ENCODE data around the gene DYNLT4.
"Not testable (repeated sequence)": the region's sequence is repeated elsewhere in the genome, so short reads cannot be mapped to it uniquely, and the experiment has no call there.

The DYNLT4 gene

DNA sequence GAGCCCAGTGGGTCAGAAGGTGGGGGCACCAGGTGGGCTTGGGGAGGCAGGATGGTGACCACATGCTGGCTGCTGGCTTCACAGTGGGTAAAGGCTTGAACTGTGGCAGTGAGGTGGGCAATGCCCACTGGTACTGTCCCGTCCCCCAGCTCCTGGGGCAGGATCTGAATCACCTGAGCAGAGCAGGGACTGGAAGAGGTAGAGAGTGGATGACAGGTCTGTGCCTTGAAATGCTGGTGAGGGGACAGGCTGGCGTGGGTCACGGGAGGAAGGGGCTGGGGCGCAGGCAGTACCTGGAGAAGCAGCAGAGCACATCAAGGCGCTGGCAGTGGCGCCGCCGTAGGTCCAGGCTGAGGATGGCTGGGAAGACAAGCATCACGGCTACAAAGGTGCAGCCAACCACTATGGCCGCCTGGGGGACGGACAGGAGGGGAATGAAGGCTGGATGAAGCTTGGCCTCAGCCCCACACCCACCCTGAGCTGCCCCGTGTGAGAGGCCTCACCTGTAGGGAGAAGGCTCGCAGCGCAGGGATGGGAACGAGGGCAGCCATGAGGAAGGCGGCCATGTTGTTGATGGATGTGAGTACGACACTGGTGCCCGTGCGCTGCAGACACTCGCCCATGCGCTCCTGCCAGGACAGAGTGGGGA, 21.0 kb upstream of the DYNLT4 start:
- no peak for DNase-seq

DNA sequence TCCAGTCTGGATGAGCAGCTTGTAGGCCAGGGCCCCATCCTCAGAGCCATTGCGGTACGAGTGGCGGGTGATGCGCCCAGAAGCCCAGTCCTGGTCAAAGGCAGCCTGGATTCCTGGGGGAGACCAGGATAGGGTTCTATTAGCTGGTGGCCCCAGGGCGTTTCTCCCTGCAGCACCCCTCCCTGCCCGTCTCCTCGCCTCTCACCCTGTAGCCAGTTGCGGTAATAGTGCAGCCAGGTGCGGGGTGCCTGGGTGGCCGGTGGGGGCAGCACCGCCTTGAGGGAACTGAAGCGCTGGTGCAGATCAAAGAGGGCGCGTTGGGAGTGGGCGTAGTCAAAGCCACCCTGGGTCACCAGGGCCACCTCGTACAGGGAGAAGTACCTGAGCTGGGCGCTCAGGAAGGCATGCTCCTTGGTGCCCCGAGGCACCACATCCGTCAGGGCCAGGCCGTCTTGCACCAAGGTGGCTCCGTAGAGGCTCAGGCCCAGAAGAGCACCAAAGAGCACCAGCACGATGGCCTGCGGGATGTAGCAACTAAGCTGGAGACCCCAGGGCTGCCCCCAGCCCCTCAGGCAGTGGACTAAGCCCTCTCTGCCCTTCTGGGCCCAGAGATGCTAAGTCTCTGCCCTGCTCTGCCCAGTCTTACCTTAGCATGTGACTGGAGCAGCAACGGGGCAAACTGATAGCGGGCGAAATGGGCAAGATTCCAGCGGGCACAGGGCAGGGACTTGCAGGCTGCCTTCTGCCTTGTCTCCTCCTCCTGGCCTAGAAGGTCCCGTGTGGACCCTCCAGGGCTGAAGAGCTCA, 20.2 kb upstream of the DYNLT4 start:
- no peak for DNase-seq

DNA sequence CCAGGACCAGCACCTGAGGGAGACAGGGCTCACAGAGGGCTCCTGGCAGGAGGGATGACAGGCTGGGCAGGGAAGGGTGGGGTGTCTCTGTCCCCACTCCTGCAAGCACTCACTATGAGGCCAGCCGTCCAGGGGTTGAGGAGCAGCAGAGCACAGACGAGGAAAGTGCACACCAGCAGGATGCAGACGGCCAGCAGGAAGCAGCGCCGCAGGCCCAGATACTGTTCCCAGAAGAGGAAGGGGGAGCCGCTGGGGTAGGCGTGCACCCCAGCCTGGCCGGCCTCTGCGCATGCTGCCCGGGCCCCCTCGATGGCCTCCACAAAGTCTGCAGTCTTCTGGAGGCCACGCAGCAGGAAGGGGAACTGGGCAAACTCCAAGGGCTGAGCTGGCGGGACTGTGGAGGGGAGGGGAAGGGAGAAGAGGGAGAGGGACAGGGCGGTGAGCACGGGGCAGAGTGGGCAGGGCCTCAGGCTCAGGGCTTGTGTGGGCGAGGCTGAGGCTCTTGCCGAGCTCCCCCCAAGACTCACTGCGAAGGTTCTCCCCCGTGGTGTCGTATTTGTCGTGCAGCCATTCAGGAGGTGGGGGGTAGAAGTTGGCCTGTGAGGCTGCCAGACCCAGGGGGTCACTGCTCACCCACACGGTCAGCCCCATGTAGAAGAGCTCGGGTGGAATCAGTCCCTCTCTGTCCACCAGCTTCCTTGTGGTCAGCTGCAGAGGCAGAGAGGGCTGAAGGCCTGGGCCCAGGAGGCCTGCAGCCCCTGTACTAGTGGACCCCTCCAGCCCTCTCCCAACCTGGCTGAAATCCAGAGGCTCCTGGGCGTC, 19.4 kb upstream of the DYNLT4 start:
- no peak for DNase-seq

DNA sequence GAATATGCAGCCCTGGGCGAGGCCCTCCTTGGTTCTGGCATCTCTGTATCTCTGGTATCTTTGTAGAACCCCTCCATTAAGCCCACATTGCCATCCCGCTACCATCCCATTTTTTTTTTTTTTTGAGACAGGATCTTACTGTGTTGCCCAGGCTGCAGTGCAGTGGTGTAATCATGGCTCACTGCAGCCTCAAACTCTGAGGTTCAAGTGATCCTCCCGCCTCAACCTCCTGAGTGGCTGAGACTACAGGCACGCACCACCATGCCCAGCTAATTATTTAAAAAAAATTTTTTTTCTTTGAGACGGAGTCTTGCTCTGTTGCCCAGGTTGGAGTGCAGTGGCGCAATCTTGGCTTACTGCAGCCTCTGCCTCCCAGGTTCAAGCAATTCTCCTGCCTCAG, 17.2 kb upstream of the DYNLT4 start:
- not testable (repeated sequence) for DNase-seq

DNA sequence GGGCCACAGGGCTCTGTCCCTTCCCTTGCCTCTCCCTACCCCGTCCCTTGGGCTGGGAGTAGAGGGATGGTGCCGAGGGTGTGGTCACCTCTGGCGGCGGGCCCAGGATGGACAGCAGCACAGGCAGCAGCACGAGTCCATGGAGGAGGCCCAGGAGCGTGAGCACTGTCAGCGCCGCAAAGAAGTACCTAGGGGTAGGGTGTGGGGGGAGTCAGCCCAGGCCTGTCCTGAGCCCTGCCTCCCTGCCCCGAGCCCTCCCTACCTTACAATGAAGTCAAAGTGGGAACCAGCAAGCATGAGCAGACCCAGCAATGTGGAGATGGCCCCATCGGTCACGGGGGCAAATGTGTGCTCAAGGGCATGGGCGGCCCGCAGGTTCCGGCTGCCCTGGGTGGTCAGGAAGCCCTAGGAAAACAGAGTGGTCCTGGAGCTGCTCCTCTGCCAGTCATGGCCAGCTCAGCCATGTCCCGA, 15.9 kb upstream of the DYNLT4 start:
- no peak for DNase-seq

DNA sequence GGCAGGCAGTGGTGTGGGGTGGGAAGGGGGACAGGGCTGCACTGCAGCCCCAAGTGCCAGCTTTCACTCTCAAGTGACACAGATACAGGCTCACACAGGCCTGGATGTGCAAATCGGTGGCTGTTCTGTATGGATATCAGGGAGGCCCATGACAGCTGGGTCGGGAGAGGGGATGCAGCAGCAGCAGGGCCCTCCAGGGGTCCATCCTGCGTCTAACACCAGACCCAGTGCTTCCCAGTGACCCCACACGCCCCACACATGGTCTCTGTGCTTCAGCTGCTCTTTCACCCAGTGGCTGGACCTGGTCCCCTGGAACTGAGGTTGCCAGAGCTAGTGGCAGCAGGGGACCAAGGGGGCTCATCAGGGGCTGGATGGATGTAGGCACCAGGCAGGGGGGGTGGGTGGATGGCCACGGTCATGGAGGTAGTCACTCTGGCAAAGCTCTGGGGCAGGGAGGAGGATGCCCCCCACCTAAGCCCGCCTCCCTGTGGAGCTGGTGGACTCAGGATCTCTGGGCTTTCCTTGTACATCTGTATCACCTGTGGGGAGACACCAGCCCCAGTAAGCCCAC, 15.1 kb upstream of the DYNLT4 start:
- DNase-seq = no peak

DNA sequence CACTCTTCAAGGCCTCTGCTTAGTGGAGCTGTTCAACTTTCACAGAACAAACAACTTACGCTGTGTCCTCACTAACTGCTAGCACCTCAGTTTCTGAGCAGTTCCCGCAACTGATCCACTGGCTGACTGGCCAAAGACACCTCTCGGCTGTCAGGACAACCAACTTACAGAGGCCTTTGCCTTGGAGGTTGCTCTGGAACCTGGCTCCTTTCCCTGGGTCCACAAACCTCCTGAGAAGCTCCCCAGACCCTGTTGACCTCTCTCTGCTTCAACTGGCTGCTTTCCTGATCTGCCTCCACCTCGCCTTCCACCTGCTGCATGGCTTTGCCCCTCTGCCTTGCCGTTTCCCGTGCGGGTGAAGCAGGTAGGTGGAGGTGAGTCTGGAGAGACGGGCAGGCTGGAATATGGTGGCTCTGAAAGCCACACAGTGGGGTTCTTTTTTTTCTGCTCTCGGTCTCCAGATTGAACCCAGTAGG, 14.1 kb upstream of the DYNLT4 start:
- DNase-seq = no peak

DNA sequence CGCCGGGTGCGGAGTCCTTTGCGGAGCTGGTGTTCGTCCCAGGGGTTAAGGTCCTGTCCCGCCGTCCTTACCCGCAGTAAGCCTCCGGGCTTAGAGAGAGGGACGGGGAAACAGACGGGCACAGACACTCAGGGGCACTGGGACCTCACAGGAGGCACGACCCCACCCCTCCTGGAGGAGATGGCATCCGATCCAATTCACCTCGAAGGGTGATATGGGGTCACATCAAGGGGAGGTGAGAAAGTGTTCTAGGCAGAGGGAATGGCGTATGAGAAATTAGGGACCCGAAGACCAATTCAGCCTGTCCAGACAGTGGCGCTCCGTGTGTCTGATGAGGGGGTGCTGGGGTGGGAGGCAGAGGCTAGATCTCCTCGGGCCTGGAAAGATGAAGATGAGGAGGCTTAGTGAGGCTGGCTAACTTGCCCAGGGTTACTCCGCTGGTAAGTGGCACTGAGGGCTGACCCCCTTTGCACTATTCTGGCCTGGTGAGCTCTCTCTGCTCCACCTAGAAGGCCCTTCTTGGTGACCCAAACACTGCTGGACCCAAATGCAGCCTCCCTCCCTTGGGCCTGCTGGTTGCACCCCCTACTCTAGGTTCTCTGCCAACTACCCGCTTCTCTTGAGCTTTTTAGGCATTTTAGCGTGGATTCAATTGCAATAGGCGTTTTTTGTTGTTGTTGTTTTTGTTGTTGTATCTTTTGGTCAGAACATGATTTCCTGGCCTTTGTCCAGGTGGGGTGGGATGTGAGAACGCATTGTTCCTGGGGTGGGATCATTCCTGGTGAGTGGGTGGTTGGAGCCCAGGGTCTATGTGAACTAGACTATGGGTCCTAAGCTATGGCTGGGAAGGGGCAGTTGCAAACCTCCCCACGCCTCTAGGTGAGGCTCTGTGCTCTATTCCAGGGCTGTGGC, 13.4 kb upstream of the DYNLT4 start:
- no peak for DNase-seq

DNA sequence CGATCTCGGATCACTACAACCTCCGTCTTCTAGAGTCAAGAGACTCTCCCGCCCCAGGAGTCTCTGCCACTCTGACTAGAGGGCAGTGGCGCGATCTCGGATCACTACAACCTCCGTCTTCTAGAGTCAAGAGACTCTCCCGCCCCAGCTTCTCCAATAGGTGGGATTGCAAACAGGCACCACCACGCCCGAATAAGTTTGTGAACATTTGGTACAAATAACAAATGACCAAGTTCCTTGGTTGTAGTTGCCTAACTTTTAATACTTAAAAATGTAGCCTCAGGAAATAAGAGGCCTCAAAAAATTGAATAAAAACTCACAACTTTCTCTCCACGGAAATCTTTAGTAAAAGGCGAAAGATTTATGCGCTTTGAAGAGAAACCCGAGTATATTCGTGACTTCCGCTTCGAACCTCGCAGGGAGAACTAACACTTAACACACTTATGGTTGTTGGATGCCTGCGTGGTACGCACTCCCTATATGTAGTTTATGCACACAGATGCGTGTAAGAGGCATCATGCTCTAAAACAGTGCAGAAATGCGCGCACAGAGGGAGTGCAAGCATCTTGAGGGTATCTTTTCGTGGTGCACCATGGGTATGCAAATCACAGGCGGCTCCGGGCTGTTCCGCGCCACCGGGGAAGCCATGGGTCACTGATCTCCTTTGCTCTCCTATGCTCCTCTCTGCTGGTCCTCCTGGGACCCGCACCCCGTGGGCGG, 12.6 kb upstream of the DYNLT4 start:
- DNase-seq = no peak

DNA sequence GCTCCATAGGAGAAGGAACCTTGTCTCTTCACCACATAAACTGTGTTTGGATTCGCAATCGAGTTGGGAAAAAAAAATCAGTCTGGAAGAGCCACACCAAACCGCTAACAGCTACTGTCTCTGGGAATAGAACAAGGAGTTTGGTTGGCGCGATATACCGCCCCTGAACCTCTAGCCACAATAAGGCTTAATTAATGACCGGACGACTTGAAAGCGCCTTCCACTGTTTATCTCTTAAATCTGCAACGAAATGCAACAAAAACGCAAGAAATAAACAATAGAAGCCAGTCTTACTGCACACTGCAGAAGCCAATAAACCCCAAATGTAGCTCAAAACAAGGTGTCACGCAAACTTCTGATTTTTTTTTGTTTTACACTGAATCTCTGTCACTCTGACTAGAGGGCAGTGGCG, 12.1 kb upstream of the DYNLT4 start:
- no peak for DNase-seq

DNA sequence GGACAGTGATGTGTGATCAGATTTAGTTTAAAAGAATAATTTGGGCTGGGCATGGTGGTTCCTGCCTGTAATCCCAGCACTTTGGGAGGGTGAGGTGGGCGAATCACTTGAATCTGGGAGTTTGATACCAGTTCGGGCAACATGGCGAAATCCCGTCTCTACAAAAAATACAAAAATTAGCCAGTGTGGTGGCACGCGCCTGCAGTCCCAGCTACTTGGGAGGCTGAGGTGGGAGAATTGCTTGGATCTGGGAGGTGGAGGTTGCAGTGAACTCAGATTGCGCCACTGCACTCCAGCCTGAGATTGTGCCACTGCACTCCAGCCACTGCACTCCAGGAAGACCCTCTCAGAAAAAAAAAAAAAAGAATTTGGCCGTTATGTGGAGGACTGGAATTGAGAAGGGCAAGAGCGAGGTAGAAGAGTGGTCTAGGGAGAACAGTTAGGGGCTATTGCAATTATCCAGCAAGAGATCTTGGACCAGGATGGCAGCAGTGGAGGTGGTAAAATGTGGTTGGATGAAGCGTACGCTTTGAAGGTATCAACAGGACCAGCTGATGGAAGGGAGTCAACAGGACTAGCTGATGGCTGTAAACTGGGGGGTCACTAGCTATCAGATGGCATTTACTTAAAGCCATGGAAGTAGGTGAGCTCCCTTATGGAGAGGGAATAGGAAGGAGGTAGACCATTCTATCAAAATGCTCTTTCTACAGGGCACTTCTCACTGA, 10.8 kb upstream of the DYNLT4 start:
- DNase-seq = no peak

DNA sequence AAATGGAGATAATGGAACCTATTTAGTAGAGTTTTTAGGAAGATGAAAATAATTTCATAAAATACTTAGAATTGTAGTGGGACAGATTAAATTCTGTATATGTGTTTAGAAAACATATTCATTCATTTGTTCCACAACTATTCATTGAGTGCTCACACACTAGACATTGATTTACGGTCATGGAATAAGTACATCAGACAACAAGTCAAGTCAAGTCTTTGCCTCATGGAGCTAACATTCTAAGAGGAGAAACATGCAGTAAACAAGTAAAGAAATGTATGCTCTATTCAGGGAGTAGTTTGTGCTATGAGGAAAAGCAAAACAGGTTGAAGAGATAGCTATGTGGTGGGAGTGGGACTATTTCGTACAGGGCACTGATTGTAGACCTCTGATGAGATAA, 10.2 kb upstream of the DYNLT4 start:
- DNase-seq = no peak

DNA sequence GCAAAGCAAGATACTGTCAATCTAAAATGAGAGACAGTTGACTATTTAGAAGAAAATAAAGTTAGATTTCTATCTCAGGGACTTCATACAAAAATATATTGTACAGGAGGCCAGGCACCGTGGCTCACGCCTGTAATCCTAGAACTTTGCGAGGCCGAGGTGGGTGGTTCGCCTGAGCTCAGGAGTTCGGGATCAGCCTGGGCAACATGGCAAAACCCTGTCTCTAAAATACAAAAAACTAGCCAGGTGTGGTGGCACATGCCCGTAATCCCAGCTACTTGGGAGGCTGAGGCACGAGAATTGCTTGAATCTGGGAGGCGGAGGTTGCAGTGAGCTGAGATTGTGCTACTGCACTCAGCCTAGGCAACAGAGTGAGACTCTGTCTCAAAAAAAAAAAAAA, 8.8 kb upstream of the DYNLT4 start:
- DNase-seq = not testable (repeated sequence)

DNA sequence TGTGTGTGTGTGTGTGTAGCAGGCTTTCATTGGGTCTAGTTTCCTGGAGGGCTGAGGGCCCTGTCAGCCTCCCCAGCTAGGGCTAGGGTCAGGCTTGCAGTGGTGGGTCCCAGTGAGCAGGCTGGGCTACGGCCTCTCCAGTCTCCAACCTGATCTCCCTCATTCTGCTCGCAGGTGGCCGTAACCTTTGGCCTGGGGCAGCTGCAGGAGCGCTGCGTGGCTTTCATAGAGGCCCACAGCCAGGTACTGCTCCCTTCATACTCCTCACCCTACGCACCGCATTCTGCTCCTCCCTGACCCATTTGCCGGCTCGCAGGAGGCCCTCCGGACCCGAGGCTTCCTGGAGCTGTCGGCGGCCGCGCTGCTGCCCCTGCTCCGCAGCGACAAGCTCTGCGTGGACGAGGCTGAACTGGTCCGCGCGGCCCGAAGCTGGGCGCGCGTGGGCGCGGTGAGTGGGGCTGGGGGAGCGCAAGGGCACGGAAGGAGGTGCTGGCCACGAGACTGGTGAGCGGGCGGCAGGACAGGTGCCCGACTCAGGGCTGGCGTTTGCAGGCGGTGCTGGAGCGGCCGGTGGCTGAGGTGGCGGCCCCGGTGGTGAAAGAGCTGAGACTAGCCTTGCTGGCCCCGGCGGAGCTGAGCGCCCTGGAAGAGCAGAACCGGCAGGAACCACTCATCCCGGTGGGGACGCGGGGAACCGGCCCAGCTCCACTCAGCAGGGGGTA, 5.8 kb upstream of the DYNLT4 start:
- DNase-seq = no peak

DNA sequence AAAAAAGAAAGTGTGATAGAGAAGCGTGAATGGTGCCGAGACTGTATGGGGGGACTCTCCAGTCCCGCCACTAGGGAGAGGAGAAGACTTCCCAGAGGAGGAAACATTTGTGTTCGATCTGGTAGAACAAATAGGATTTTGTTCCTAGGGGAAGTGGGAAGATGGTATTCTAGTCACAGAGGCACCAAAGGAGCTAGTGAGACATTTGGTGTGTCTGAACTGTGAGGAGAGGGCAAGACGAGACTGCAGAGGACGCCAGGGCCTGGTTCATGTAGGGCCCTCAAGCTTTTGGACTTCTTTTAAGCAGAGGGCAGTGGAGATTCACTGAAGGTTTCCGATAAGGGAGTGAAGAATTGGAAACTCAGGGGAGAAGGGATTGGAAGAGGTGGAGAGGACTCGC, 4.1 kb upstream of the DYNLT4 start:
- DNase-seq = no peak

DNA sequence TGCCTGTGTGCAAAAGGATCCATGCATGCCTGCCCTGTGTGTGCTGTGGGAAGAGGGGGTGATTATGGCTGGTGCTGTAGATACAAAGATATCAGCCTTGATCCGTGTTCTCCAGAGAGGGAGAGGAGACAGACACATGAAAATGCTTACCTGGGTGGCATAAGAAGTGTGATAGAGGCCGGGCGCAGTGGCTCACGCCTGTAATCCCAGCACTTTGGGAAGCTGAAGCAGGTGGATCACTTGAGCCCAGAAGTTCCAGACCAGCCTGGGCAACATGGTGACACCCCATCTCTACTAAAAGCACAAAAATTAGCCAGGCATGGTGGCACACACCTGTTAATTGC, 3.6 kb upstream of the DYNLT4 start:
- DNase-seq = not testable (repeated sequence)

DNA sequence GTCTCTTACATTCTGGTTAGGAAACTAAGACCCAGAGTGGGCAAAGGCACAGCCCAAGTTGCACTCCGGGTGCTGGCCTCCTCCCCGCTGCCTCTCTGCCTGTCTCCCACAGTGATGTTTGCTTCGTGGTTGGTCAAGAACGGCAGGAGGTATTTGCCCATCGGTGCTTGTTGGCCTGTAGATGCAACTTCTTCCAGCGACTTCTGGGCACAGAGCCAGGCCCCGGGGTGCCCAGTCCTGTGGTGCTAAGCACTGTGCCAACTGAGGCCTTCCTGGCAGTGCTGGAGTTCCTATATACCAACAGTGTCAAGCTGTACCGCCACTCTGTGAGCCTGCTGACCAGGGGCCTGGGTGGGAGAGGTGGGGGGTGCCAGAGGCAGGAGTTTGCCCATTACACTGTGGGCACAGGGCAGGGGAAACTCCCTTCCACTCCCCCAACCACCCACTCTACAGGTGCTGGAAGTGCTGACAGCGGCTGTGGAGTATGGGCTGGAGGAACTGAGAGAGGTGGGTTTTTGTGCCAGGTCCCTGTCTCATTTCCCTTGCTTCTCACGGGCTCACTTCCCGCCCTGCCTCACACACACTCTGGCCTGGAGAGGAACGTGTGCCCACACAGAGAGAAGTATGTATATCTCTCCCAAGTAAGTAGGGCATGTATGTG, 3.1 kb upstream of the DYNLT4 start:
- DNase-seq = no peak

DNA sequence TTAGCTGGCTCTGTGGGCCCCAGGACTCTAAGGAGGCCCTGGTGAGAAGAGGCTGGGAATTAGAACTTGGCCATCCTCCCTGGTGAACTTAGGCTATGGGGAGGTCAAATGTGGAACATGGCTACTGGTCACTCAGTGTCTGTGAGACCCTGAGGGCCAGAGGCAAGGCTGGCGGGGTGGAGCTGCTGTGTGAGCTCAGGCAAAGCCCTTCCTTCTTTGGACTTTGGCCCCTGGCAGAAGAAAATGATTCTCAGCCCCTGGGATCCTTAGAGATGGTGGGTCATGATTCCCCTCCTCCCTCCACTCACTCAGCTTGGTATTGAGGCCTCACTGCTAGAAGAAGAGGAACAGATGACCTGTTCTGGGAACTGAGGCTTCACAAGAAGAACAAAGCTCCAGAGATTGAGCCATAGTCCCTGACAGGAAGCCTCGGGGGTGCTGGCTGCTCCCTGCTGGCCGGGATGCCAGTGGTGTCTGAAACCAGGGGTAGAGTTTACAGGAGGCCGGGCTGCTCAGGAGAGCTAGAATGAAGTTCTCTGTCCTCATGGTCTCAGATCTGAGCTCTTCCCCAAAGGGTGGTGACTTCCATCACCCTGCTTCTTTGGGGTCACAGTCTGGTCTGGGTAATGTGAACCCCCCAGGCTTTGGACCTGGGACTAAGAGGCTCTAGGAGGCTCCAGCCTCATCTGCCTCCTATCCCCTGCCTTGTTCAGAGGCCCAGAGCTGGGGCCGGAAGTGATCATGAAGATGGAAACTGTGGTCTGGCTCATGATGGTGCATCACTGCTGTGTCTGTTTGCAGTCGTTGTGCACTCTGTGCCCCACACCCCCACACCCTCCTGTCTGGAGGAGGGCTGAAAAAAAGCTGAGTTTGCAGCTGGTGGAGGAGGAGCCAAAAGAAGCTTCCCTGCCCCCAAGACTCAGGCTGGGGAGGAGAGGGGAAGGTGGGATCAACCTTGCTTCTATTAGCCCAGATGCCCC, 2.1 kb upstream of the DYNLT4 start:
- no peak for DNase-seq
